IPS-20b (cell line): ENCODE measurements around the gene NDOR1.
"Not testable (repeated sequence)": the region's sequence is repeated elsewhere in the genome, so short reads cannot be mapped to it uniquely, and the experiment has no call there.

Experiments used
- H3K27ac ChIP-seq: one replicate; pipeline ENCODE4 v1.5.1; 2013; ENCODE audit warnings: low read length
- H3K27me3 ChIP-seq: 2 replicates; pipeline ENCODE4 v1.6.1; 2013; ENCODE audit warnings: mild to moderate bottlenecking, low read length, inconsistent platforms; ENCODE audit not compliant: insufficient read depth
- H3K36me3 ChIP-seq: 2 replicates; pipeline ENCODE4 v1.6.1; 2013; ENCODE audit warnings: low read depth, mild to moderate bottlenecking, inconsistent platforms, low read length, moderate library complexity; ENCODE audit not compliant: insufficient read depth
- H3K4me1 ChIP-seq: 2 replicates; pipeline ENCODE4 v1.6.1; 2013; ENCODE audit warnings: mild to moderate bottlenecking, control low read depth, inconsistent platforms, low read length, moderate library complexity; ENCODE audit not compliant: insufficient read depth
- H3K4me3 ChIP-seq: 2 replicates; pipeline ENCODE4 v1.5.1; 2013; ENCODE audit warnings: mild to moderate bottlenecking, low read length, inconsistent platforms
- H3K9ac ChIP-seq: 2 replicates; pipeline ENCODE4 v1.6.1; 2013; ENCODE audit warnings: low read depth, mild to moderate bottlenecking, inconsistent platforms, low read length, moderate library complexity
- H3K9me3 ChIP-seq: 2 replicates; pipeline ENCODE4 v1.6.1; 2013; ENCODE audit warnings: mild to moderate bottlenecking, low read depth, low read length, inconsistent platforms; ENCODE audit not compliant: insufficient read depth

The NDOR1 gene

GRCh38 chr9:137243266-137243625 is 37.7 kb downstream of the NDOR1 start:
- not testable (repeated sequence) for H3K9ac ChIP-seq, H3K27me3 ChIP-seq, H3K4me1 ChIP-seq, H3K4me3 ChIP-seq, H3K9me3 ChIP-seq, H3K27ac ChIP-seq
- peaks cover 21% of the 10 kb centered on the region for H3K36me3 ChIP-seq

GRCh38 chr9:137243626-137244485 is 38.4 kb downstream of the NDOR1 start:
- Histone ChIP-seq H3K9me3 (no peaks in the 10 kb centered on the region), H3K36me3 (peaks cover 21% of the 10 kb centered on the region), H3K4me3 (no peak overlapping the region), H3K9ac (no peak overlapping the region), H3K27ac (no peak overlapping the region), H3K27me3 (no peaks in the 10 kb centered on the region), H3K4me1 (peaks cover 5% of the 10 kb centered on the region)

GRCh38 chr9:137244486-137245449 is 39.3 kb downstream of the NDOR1 start:
- no peak overlapping the region for H3K9ac ChIP-seq
- peaks cover 21% of the 10 kb centered on the region for H3K36me3 ChIP-seq
- H3K4me3 ChIP-seq: no peak overlapping the region
- no peaks in the 10 kb centered on the region for H3K27me3 ChIP-seq
- peaks cover 5% of the 10 kb centered on the region for H3K4me1 ChIP-seq
- no peaks in the 10 kb centered on the region for H3K9me3 ChIP-seq
- H3K27ac ChIP-seq: no peak overlapping the region

- H3K27me3 ChIP-seq: no peaks in the 10 kb centered on the region
- H3K4me1 ChIP-seq: peaks cover 5% of the 10 kb centered on the region
- H3K4me3 ChIP-seq: no peak overlapping the region
- no peaks in the 10 kb centered on the region for H3K9me3 ChIP-seq
- peaks cover 21% of the 10 kb centered on the region for H3K36me3 ChIP-seq
- H3K27ac ChIP-seq: no peak overlapping the region
- H3K9ac ChIP-seq: no peak overlapping the region
These were observed 40.2 kb downstream of the NDOR1 start for GRCh38 chr9:137245450-137246421.

DNA sequence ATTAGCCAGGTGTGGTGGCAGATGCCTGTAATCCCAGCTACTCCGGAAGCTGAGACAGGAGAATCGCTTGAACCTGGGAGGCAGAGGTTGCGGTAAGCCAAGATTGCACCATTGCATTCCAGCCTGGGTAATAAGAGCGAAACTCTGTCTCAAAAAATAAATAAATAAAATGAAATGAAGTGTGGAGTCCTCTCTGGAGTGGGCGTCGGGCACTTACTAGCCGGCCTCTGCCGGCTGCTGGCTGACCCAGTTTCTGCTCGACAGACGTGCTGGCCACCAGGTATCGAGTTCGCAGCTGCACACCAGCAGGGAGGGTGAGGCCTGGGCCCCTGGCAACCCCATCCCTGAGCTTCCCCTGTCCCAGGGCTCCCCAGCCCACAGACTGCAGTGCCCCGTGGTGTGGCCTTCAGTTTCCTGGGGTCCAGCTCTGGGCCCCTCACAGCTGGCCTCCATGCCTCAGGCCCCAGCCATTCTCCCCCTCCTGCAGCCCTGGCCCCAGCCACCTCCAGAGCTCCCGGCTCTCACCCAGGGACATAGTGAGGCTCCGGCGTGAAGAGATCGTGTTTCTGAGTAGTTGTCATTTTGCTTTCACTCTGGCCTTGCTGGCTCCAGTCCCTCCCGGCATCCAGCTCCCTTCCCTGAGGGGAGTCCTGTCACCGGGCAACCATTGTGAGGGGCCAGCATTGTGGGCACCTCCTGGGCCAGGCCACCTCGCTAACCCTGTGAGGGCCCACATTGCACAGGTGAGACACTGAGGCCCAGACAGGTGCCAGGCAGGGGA is 41.8 kb downstream of the NDOR1 start:
- no peak overlapping the region for H3K9ac ChIP-seq
- H3K4me1 ChIP-seq: peaks cover 8% of the 10 kb centered on the region
- H3K27ac ChIP-seq: no peak overlapping the region
- H3K4me3 ChIP-seq: no peak overlapping the region
- no peaks in the 10 kb centered on the region for H3K9me3 ChIP-seq
- H3K36me3 ChIP-seq: peaks cover 16% of the 10 kb centered on the region
- H3K27me3 ChIP-seq: no peaks in the 10 kb centered on the region

- peaks cover 8% of the 10 kb centered on the region; the same call in 1 of the 2 replicates for H3K4me1 ChIP-seq
- H3K36me3 ChIP-seq: peaks cover 11% of the 10 kb centered on the region
- H3K9me3 ChIP-seq: no peaks in the 10 kb centered on the region
- no peak overlapping the region for H3K4me3 ChIP-seq
- H3K27ac ChIP-seq: no peak overlapping the region
- H3K9ac ChIP-seq: no peak overlapping the region
- H3K27me3 ChIP-seq: no peaks in the 10 kb centered on the region
These were observed 42.3 kb downstream of the NDOR1 start for GRCh38 chr9:137247916-137248175.

GRCh38 chr9:137250329-137251193 is 45.1 kb downstream of the NDOR1 start:
- no peak overlapping the region for H3K27ac ChIP-seq
- peaks cover 11% of the 10 kb centered on the region; the same call in 1 of the 2 replicates for H3K27me3 ChIP-seq
- H3K36me3 ChIP-seq: no peaks in the 10 kb centered on the region
- H3K9ac ChIP-seq: no peak overlapping the region
- peaks cover 3% of the 10 kb centered on the region; the same call in 1 of the 2 replicates for H3K4me1 ChIP-seq
- no peaks in the 10 kb centered on the region for H3K9me3 ChIP-seq
- H3K4me3 ChIP-seq: no peak overlapping the region

DNA sequence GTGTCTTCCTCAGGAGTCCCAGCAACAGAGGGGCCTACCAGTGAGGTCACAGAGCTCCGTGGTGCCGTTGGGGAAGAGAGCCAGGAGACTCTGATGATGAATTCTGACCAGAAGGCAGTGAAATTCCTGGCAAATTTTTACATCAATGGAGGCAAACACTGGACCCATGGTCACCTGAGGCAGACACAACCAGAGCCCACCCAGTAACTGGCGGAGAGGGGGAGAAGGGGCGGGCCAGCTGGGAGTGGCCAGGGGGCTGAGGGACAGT is 45.6 kb downstream of the NDOR1 start, which contains the start of gene STPG3:
TSS of gene STPG3 (plus strand) at position 93 of the 268 bp plus-strand sequence. CDS start at position 94, 1 bp downstream.
- H3K9ac ChIP-seq: no peak within 1 kb of the TSS
- H3K36me3 ChIP-seq: no peaks in the 10 kb centered on the region
- no peak within 1 kb of the TSS for H3K27ac ChIP-seq
- no peaks in the 10 kb centered on the region for H3K9me3 ChIP-seq
- peaks cover 11% of the 10 kb centered on the region; the same call in 1 of the 2 replicates for H3K27me3 ChIP-seq
- peaks cover 3% of the 10 kb centered on the region; the same call in 1 of the 2 replicates for H3K4me1 ChIP-seq
- H3K4me3 ChIP-seq: no peak within 1 kb of the TSS

GRCh38 chr9:137251490-137252268 is 46.2 kb downstream of the NDOR1 start:
- peaks cover 3% of the 10 kb centered on the region; the same call in 1 of the 2 replicates for H3K4me1 ChIP-seq
- H3K9me3 ChIP-seq: no peaks in the 10 kb centered on the region
- peaks cover 5% of the 10 kb centered on the region for H3K36me3 ChIP-seq
- peaks cover 11% of the 10 kb centered on the region; the same call in 1 of the 2 replicates for H3K27me3 ChIP-seq
- H3K9ac ChIP-seq: no peak overlapping the region
- no peak overlapping the region for H3K4me3 ChIP-seq
- H3K27ac ChIP-seq: no peak overlapping the region
